Fibroblast of lung (primary cell): ENCODE measurements around the gene ITPR2. TPM values are rescaled to one million over a fixed set of nuclear protein-coding genes. Genes with fewer than 3 reads are reported as not detected.
A peak's percentile ranks its signal among the peaks of the same experiment; 100 is the strongest.

Experiments used
- DNase-seq, 2 donors: peaks; one replicate each; pipeline versions ENCODE4 v3.0.0 to v3.0.0-alpha.2; 2010; ENCODE audit warnings: low read depth in 2 of 2
- H2AFZ ChIP-seq: 2 replicates; pipeline ENCODE4 v1.5.1; 2012; ENCODE audit warnings: low read length, control low read depth, inconsistent platforms
- H3K27ac ChIP-seq: 2 replicates; pipeline ENCODE4 v1.5.1; 2011; ENCODE audit warnings: low read length, control low read depth; ENCODE audit not compliant: insufficient read depth
- H3K27me3 ChIP-seq: 2 replicates; pipeline ENCODE4 v1.5.1; 2011; ENCODE audit warnings: mild to moderate bottlenecking, low read length; ENCODE audit not compliant: control insufficient read depth, insufficient read depth
- H3K36me3 ChIP-seq: 2 replicates; pipeline ENCODE4 v1.5.1; 2011; ENCODE audit warnings: low read length; ENCODE audit not compliant: control insufficient read depth, insufficient read depth
- H3K4me1 ChIP-seq: 2 replicates; pipeline ENCODE4 v1.5.1; 2011; ENCODE audit warnings: low read length; ENCODE audit not compliant: control insufficient read depth, insufficient read depth; ENCODE audit errors: extremely low read depth
- H3K4me2 ChIP-seq: 2 replicates; pipeline ENCODE4 v1.5.1; 2011; ENCODE audit warnings: low read length, control low read depth; ENCODE audit not compliant: insufficient read depth; ENCODE audit errors: extremely low read depth
- H3K4me3 ChIP-seq, 4 experiments: fragments of 200-600 bp in 1 of 4; sonication (generic) in 1 of 4; replicated peaks in 1 of 4; 2 replicates each; pipeline ENCODE4 v1.5.1; 2011 to 2016; ENCODE audit warnings: low read length in 4 of 4, low read depth in 3 of 4, mild to moderate bottlenecking in 3 of 4, control low read depth in 2 of 4, inconsistent platforms in 1 of 4, mixed read lengths in 1 of 4; ENCODE audit not compliant: insufficient read depth in 1 of 4; ENCODE audit errors: control extremely low read depth in 1 of 4
- H3K79me2 ChIP-seq: 2 replicates; pipeline ENCODE4 v1.5.1; 2012; ENCODE audit warnings: mild to moderate bottlenecking, low read length, inconsistent platforms; ENCODE audit not compliant: control insufficient read depth, insufficient read depth
- H3K9ac ChIP-seq: 2 replicates; pipeline ENCODE4 v1.5.1; 2011; ENCODE audit warnings: mild to moderate bottlenecking, low read length, control low read depth; ENCODE audit not compliant: insufficient read depth
- H3K9me3 ChIP-seq: 2 replicates; pipeline ENCODE4 v1.5.1; 2012; ENCODE audit warnings: low read depth, low read length; ENCODE audit not compliant: control insufficient read depth, insufficient read depth
- H4K20me1 ChIP-seq: 2 replicates; pipeline ENCODE4 v1.5.1; 2011; ENCODE audit warnings: low read length; ENCODE audit not compliant: control insufficient read depth, insufficient read depth; ENCODE audit errors: extremely low read depth
- EZH2 ChIP-seq: IDR thresholded peaks from 2 replicates; pipeline ENCODE4 v1.5.1; 2012; ENCODE audit warnings: low read length, control low read depth, mild to moderate bottlenecking; ENCODE audit errors: missing control alignments
- polyA plus RNA-seq, 2 donors: library from polyadenylated mRNA; depleted of rRNA in 1 of 2; stranded (reverse) in 1 of 2; unstranded in 1 of 2; fragments of >200 nt; gene quantifications; 2 replicates each; pipeline ENCODE4 v1.2.1, GENCODE V29; 2011 to 2012; ENCODE audit warnings: missing spikeins in 1 of 2
- total RNA-seq: library from RNA; depleted of rRNA; stranded (reverse); fragments of >200 nt; gene quantifications from 2 replicates; pipeline ENCODE4 v1.2.1, GENCODE V29; 2014
- TF ChIP-seq, protein P1 (sequence below), 2 donors: IDR thresholded peaks in 1 of 2; conservative IDR thresholded peaks in 1 of 2; 1 replicate in 1 of 2; 2 replicates in 1 of 2; pipeline ENCODE4 v1.5.1; 2011 to 2012; ENCODE audit warnings: low read length in 2 of 2, control low read depth in 1 of 2, inconsistent platforms in 1 of 2, low read depth in 1 of 2, mild to moderate bottlenecking in 1 of 2

ITPR2 gene
- total and polyA plus RNA-seq, 2 donors (not counting 1 experiment from before 2014, with no cell fraction given) = 5.1 to 24.6 TPM

DNA sequence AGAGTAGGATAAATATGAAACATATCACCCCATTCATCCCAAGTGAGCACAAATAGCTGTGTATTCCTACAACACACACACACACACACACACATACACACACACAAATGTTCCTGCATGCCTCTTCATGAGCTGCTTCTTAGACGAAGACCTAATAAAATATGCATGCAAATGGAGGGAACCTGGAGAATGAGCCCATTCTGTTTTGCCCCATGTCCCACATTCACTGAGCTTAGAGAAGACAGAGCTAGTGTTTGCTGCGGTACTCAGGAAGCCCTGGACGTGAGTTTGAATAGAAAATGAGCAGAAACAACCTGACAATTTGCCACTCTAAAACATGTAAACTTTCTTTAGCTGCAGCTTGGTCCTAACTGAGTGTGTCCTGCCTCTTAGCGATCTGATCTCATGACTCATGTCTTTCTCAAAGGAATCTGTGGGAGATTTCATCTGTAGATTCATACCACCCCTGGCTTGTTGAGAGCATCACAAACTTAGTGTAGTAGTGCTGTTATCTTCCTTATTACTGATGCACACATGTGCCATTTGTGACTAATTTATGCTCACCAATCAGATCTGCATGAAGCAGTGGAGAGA, 86.8 kb downstream of the ITPR2 start:
- Histone ChIP-seq H3K4me2 (peak overlapping the region; percentile 32), H3K4me3 (no peak overlapping the region), H3K9ac (no peak overlapping the region), H3K9me3 (no peaks in the 10 kb centered on the region), H3K36me3 (no peaks in the 10 kb centered on the region), H3K27ac (no peak overlapping the region), H2AFZ (no peak overlapping the region), H3K27me3 (no peaks in the 10 kb centered on the region), H4K20me1 (no peaks in the 10 kb centered on the region), H3K79me2 (no peaks in the 10 kb centered on the region), H3K4me1 (peaks cover 12% of the 10 kb centered on the region)
- TF ChIP-seq, protein P1, sequence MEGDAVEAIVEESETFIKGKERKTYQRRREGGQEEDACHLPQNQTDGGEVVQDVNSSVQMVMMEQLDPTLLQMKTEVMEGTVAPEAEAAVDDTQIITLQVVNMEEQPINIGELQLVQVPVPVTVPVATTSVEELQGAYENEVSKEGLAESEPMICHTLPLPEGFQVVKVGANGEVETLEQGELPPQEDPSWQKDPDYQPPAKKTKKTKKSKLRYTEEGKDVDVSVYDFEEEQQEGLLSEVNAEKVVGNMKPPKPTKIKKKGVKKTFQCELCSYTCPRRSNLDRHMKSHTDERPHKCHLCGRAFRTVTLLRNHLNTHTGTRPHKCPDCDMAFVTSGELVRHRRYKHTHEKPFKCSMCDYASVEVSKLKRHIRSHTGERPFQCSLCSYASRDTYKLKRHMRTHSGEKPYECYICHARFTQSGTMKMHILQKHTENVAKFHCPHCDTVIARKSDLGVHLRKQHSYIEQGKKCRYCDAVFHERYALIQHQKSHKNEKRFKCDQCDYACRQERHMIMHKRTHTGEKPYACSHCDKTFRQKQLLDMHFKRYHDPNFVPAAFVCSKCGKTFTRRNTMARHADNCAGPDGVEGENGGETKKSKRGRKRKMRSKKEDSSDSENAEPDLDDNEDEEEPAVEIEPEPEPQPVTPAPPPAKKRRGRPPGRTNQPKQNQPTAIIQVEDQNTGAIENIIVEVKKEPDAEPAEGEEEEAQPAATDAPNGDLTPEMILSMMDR (conservative IDR thresholded peaks at IDR 0.05 in 1 of 2, IDR thresholded peaks at IDR 0.05 in 1 of 2; ENCODE audit: low read depth in 1 of 2, low read length in 2 of 2) = no peak
- TF ChIP-seq EZH2 = no peak
- DNase-seq = peak; percentile 52 to 93

DNA sequence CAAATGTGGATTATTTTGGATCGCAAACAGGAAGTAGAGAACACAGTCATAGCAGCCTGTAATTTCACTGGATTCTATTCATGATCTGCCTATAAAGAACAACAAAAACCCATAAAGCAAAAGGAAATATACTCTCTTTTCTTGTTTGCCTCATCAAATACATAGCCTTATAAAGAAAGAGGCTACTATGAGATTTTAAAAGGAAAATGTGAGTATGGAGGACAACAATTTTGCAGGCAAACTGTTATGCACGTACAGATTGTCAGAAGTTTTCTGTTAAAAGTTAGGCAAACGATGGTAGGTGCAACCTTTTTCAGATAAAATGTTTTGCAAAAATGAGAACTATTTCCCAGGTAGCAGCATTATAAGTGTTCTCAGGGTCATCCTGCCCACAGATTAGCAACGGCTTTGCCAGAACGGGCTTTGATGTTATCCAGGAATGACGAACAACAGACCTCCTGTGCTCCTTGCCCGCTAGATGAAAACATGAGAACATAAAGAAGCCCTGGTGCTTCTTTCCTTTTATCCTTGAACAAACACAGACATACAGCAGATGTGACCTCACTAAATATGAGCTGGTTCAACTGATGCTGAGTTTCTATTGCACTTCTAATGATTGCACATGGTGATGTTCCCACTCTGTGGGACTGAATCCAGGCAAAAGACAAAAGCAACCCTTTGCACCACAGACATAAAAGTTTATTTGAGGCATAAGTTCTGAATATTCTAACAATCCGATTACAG, 88.1 kb downstream of the ITPR2 start:
- H3K9me3 ChIP-seq = no peaks in the 10 kb centered on the region
- DNase-seq = peak in 1 of 2 donors; percentile 57
- no peaks in the 10 kb centered on the region for H3K27me3 ChIP-seq
- no peak overlapping the region for H2AFZ ChIP-seq
- H3K4me1 ChIP-seq = peaks cover 12% of the 10 kb centered on the region
- no peaks in the 10 kb centered on the region for H3K79me2 ChIP-seq
- no peak overlapping the region for H3K4me3 ChIP-seq
- H3K4me2 ChIP-seq = no peak overlapping the region
- no peak overlapping the region for H3K27ac ChIP-seq
- H3K36me3 ChIP-seq = no peaks in the 10 kb centered on the region
- no peak overlapping the region for H3K9ac ChIP-seq
- TF ChIP-seq, protein P1 (conservative IDR thresholded peaks at IDR 0.05 in 1 of 2, IDR thresholded peaks at IDR 0.05 in 1 of 2; ENCODE audit: low read depth in 1 of 2, low read length in 2 of 2) = no peak
- TF ChIP-seq EZH2 = no peak
- no peaks in the 10 kb centered on the region for H4K20me1 ChIP-seq

DNA sequence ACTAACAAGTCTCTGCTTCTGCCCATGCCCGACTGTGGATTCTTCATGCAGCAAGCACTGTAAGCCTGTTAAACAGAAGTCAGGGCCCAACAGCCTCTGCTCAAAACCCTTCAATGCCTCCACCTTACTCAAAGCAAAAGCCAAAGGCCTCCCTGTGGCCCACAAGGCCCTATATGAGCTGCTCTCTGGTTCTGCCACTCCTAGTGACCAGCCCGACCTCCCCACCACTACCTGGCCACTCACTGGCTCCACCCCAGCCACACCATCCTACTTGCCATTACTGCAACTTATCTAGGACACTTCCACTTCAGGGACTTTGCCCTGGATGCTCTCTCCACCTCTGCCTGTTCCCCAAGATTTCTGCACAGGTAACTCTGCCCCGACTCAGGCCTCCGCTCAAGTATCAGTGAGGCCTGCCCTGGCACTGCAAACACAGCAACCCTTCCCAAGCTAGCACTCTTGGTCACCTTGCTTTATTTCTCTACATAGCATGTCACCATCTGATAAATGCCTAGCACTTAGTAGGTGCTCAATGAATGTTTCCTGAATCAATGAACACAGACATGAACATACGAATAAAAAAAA, 88.9 kb downstream of the ITPR2 start:
- no peaks in the 10 kb centered on the region for H3K9me3 ChIP-seq
- H3K4me2 ChIP-seq = no peak overlapping the region
- H3K27ac ChIP-seq = no peak overlapping the region
- no peaks in the 10 kb centered on the region for H3K36me3 ChIP-seq
- H3K4me1 ChIP-seq = peaks cover 9% of the 10 kb centered on the region
- TF ChIP-seq, protein P1 (conservative IDR thresholded peaks at IDR 0.05 in 1 of 2, IDR thresholded peaks at IDR 0.05 in 1 of 2; ENCODE audit: low read depth in 1 of 2, low read length in 2 of 2) = no peak
- TF ChIP-seq EZH2 = no peak
- H3K4me3 ChIP-seq = no peak overlapping the region
- no peaks in the 10 kb centered on the region for H3K79me2 ChIP-seq
- no peak overlapping the region for H3K9ac ChIP-seq
- H2AFZ ChIP-seq = no peak overlapping the region
- no peaks in the 10 kb centered on the region for H4K20me1 ChIP-seq
- no peaks in the 10 kb centered on the region for H3K27me3 ChIP-seq
- no peak for DNase-seq
